ENCODE results near the gene BANF2. TPM values are rescaled to one million over a fixed set of nuclear protein-coding genes. Genes with fewer than 3 reads are reported as not detected.

BANF2 gene
- total RNA-seq, 2 donors from 2014 or later: 1.9 TPM; not detected in 1

GRCh38 chr20:17741220-17741619 lies 41.5 kb downstream of the BANF2 start:
- Histone ChIP-seq H3K27me3 (replicated peaks; ENCODE audit: insufficient read depth) (no peaks in the 10 kb centered on the region), H3K4me1 (replicated peaks) (no peaks in the 10 kb centered on the region), H3K9me3 (no peaks in the 10 kb centered on the region), H3K27ac (no peak overlapping the region), H3K4me3 (no peak overlapping the region), H3K36me3 (no peaks in the 10 kb centered on the region)
- 94% methylated on average over 5 of the region's 5 CpGs for WGBS
- intact Hi-C loops (cut with DNase I): no loop called here
- no peak for DNase-seq (ENCODE audit: low spot score)
- TF ChIP-seq, protein P1, sequence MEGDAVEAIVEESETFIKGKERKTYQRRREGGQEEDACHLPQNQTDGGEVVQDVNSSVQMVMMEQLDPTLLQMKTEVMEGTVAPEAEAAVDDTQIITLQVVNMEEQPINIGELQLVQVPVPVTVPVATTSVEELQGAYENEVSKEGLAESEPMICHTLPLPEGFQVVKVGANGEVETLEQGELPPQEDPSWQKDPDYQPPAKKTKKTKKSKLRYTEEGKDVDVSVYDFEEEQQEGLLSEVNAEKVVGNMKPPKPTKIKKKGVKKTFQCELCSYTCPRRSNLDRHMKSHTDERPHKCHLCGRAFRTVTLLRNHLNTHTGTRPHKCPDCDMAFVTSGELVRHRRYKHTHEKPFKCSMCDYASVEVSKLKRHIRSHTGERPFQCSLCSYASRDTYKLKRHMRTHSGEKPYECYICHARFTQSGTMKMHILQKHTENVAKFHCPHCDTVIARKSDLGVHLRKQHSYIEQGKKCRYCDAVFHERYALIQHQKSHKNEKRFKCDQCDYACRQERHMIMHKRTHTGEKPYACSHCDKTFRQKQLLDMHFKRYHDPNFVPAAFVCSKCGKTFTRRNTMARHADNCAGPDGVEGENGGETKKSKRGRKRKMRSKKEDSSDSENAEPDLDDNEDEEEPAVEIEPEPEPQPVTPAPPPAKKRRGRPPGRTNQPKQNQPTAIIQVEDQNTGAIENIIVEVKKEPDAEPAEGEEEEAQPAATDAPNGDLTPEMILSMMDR (IDR thresholded peaks at IDR 0.05): no peak
- TF ChIP-seq POLR2AphosphoS5 (IDR thresholded peaks at IDR 0.05): no peak
- TF ChIP-seq POLR2A (IDR thresholded peaks at IDR 0.05): no peak

DNA sequence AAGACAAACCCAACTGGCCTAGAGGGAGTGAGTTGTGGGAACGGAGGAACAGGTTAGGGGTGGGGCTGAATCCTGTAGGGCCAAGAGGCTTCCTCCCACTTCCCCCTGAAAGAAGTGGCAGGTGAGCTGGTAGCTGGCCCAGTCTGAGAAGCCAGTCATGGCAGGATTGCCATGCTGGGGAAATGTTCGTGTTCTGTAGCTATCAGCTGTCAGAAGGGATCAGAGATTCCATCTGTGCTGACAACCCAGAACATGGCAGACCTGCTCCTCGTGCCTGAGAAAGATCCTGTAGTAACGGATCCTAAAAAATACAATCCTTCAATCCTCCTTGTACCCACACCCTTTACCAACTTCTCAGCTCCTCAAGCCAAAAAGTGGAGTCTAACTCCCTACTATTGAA lies 43.0 kb downstream of the BANF2 start:
- no peaks in the 10 kb centered on the region for H3K36me3 ChIP-seq
- H3K4me1 ChIP-seq (replicated peaks): no peaks in the 10 kb centered on the region
- TF ChIP-seq POLR2A (IDR thresholded peaks at IDR 0.05): no peak
- TF ChIP-seq, protein P1 (IDR thresholded peaks at IDR 0.05): no peak
- no peak for TF ChIP-seq POLR2AphosphoS5 (IDR thresholded peaks at IDR 0.05)
- H3K9me3 ChIP-seq: no peaks in the 10 kb centered on the region
- no peak for DNase-seq (ENCODE audit: low spot score)
- H3K27ac ChIP-seq: no peak overlapping the region
- H3K4me3 ChIP-seq: no peak overlapping the region
- H3K27me3 ChIP-seq (replicated peaks; ENCODE audit: insufficient read depth): no peaks in the 10 kb centered on the region
- 67% methylated on average over 4 of the region's 4 CpGs for WGBS
- intact Hi-C loops (cut with DNase I): no loop called here

DNA sequence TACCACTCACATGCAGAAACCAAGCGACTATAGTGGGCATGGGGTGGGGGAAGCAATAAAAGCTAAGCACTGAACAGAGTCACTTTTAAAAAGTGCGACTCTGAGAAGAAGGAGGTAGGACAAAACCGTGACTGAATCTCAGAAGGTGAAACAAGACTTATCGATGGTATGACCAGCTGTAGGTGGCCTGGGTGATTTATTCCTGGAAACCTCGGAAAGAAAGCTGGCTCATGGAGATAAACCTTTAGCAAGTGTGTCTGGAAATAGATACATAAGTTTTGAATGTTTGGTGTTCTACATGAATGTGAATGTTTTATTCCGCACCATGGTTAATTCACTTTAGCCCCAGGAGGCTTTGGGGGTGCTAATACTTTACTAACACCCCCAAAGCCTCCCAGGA lies 43.9 kb downstream of the BANF2 start:
- no peak overlapping the region for H3K4me3 ChIP-seq
- no peaks in the 10 kb centered on the region for H3K27me3 ChIP-seq (replicated peaks; ENCODE audit: insufficient read depth)
- intact Hi-C loops (cut with DNase I): no loop called here
- no peak for DNase-seq (ENCODE audit: low spot score)
- TF ChIP-seq, protein P1 (IDR thresholded peaks at IDR 0.05): no peak
- TF ChIP-seq POLR2AphosphoS5 (IDR thresholded peaks at IDR 0.05): no peak
- TF ChIP-seq POLR2A (IDR thresholded peaks at IDR 0.05): no peak
- H3K36me3 ChIP-seq: no peaks in the 10 kb centered on the region
- no peak overlapping the region for H3K27ac ChIP-seq
- no peaks in the 10 kb centered on the region for H3K4me1 ChIP-seq (replicated peaks)
- WGBS: 89% methylated on average over 6 of the region's 6 CpGs
- H3K9me3 ChIP-seq: no peaks in the 10 kb centered on the region

DNA sequence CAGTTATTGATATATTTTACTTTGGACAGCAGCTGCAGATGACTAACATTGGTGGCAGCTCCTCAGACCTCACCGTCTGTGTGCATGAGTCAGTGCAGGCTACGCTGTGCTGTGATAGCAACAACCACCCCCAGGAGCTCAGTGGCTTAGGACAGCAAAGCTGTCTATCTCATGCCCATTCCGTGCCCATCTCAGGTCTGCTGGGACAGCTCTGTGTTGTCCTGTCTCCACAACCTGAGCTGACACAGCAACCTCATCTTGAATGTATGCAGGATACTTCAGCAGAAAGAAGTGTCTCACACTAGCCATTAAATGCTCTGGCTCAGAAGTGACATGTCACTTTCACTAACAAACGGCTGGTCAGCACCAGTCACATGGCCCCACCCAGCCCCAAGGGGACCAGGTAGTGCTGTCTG lies 47.7 kb downstream of the BANF2 start:
- TF ChIP-seq POLR2AphosphoS5 (IDR thresholded peaks at IDR 0.05) (no peak), POLR2A (IDR thresholded peaks at IDR 0.05) (no peak)
- TF ChIP-seq, protein P1 (IDR thresholded peaks at IDR 0.05): no peak
- no peak overlapping the region for H3K27ac ChIP-seq
- H3K36me3 ChIP-seq: no peaks in the 10 kb centered on the region
- WGBS: 50% methylated on average over 4 of the region's 4 CpGs
- intact Hi-C loops (cut with DNase I): no loop called here
- no peaks in the 10 kb centered on the region for H3K9me3 ChIP-seq
- H3K27me3 ChIP-seq (replicated peaks; ENCODE audit: insufficient read depth): no peaks in the 10 kb centered on the region
- H3K4me3 ChIP-seq: no peak overlapping the region
- no peaks in the 10 kb centered on the region for H3K4me1 ChIP-seq (replicated peaks)
- no peak for DNase-seq (ENCODE audit: low spot score)

GRCh38 chr20:17748279-17748678 lies 48.5 kb downstream of the BANF2 start:
- Histone ChIP-seq H3K27me3 (replicated peaks; ENCODE audit: insufficient read depth) (no peaks in the 10 kb centered on the region), H3K4me1 (replicated peaks) (no peaks in the 10 kb centered on the region), H3K4me3 (no peak overlapping the region), H3K27ac (no peak overlapping the region), H3K9me3 (no peaks in the 10 kb centered on the region), H3K36me3 (no peaks in the 10 kb centered on the region)
- intact Hi-C loops (cut with DNase I): no loop called here
- TF ChIP-seq POLR2AphosphoS5 (IDR thresholded peaks at IDR 0.05) (no peak), POLR2A (IDR thresholded peaks at IDR 0.05) (no peak)
- TF ChIP-seq, protein P1 (IDR thresholded peaks at IDR 0.05): no peak
- WGBS: 89% methylated on average over 5 of the region's 5 CpGs
- no peak for DNase-seq (ENCODE audit: low spot score)

Measured in prostate gland (tissue), 2 donors.